ENCODE measurements around the gene SLC35E1.

Gene SLC35E1

DNA sequence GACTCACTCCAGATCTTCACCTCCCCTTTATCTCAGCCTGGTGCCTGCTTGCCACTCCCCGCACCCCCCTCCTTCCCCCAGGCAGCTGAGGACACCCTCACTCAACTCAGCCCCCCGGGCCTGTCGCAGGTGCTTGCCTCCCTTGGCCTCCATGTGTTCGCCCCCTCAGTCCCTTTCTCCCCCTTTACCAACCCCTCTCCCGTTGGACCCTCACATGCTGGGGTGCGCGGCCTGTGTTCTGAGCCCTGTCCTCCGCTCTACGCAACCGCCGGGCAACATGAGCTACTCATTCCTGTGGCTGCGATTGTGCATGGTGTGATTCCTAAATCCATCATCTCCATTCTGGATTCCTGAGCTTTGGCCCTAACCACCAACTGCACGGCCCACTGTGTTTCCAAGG is 35.1 kb downstream of the SLC35E1 start:
- H3K4me3 ChIP-seq (ENCODE audit: insufficient read depth, low read depth, low read length, poor library complexity, severe bottlenecking) = no peak overlapping the region
- DNase-seq = no peak
- H3K27me3 ChIP-seq (replicated peaks; ENCODE audit: control insufficient read depth, insufficient read depth, low read length, poor library complexity, severe bottlenecking) = no peaks in the 10 kb centered on the region
- H3K27ac ChIP-seq (ENCODE audit: insufficient read depth, low read length, poor library complexity, severe bottlenecking) = no peak overlapping the region
- peaks cover 17% of the 10 kb centered on the region for H3K4me1 ChIP-seq (ENCODE audit: control insufficient read depth, insufficient read depth, low read length, poor library complexity, severe bottlenecking)
- no peaks in the 10 kb centered on the region for H3K9me3 ChIP-seq (ENCODE audit: control insufficient read depth, low read length)
- H3K36me3 ChIP-seq (ENCODE audit: control insufficient read depth, insufficient read depth, low read length) = peaks cover 49% of the 10 kb centered on the region

- H3K27ac ChIP-seq (ENCODE audit: insufficient read depth, low read length, poor library complexity, severe bottlenecking) = no peak overlapping the region
- DNase-seq = no peak
- H3K27me3 ChIP-seq (replicated peaks; ENCODE audit: control insufficient read depth, insufficient read depth, low read length, poor library complexity, severe bottlenecking) = no peaks in the 10 kb centered on the region
- H3K4me1 ChIP-seq (ENCODE audit: control insufficient read depth, insufficient read depth, low read length, poor library complexity, severe bottlenecking) = peaks cover 12% of the 10 kb centered on the region
- peaks cover 59% of the 10 kb centered on the region for H3K36me3 ChIP-seq (ENCODE audit: control insufficient read depth, insufficient read depth, low read length)
- no peaks in the 10 kb centered on the region for H3K9me3 ChIP-seq (ENCODE audit: control insufficient read depth, low read length)
- no peak overlapping the region for H3K4me3 ChIP-seq (ENCODE audit: insufficient read depth, low read depth, low read length, poor library complexity, severe bottlenecking)
These were observed 36.1 kb downstream of the SLC35E1 start for GRCh38 chr19:16536130-16536529.

DNA sequence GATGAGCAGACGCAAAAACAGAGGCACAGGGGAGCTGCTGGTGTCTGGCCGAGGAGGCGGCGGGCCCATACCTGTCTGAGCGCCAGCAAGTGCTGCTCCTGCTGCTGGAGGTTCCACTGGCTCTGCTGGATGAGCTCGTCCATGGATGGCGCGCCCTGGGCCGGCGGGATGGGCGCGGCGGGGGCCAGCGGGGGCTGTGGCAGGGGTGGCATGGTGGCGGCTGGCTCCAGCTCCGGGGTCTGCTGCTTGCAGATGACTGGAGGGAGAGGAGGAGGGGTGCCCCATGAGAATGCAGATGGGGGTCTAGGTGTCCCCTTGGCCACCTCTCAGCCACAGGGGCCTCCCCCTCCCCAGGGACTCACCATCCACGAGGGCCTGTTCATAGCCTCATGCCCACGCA is 36.8 kb downstream of the SLC35E1 start:
- H3K27ac ChIP-seq (ENCODE audit: insufficient read depth, low read length, poor library complexity, severe bottlenecking) = no peak overlapping the region
- H3K4me3 ChIP-seq (ENCODE audit: insufficient read depth, low read depth, low read length, poor library complexity, severe bottlenecking) = no peak overlapping the region
- no peaks in the 10 kb centered on the region for H3K27me3 ChIP-seq (replicated peaks; ENCODE audit: control insufficient read depth, insufficient read depth, low read length, poor library complexity, severe bottlenecking)
- H3K36me3 ChIP-seq (ENCODE audit: control insufficient read depth, insufficient read depth, low read length) = peaks cover 66% of the 10 kb centered on the region
- H3K9me3 ChIP-seq (ENCODE audit: control insufficient read depth, low read length) = no peaks in the 10 kb centered on the region
- no peak for DNase-seq
- H3K4me1 ChIP-seq (ENCODE audit: control insufficient read depth, insufficient read depth, low read length, poor library complexity, severe bottlenecking) = peaks cover 6% of the 10 kb centered on the region

GRCh38 chr19:16532440-16533234 is 39.6 kb downstream of the SLC35E1 start:
- Histone ChIP-seq H3K9me3 (ENCODE audit: control insufficient read depth, low read length) (no peaks in the 10 kb centered on the region), H3K4me3 (ENCODE audit: insufficient read depth, low read depth, low read length, poor library complexity, severe bottlenecking) (no peak overlapping the region), H3K27me3 (replicated peaks; ENCODE audit: control insufficient read depth, insufficient read depth, low read length, poor library complexity, severe bottlenecking) (no peaks in the 10 kb centered on the region), H3K36me3 (ENCODE audit: control insufficient read depth, insufficient read depth, low read length) (peaks cover 90% of the 10 kb centered on the region), H3K27ac (ENCODE audit: insufficient read depth, low read length, poor library complexity, severe bottlenecking) (no peak overlapping the region), H3K4me1 (ENCODE audit: control insufficient read depth, insufficient read depth, low read length, poor library complexity, severe bottlenecking) (no peaks in the 10 kb centered on the region)
- DNase-seq = no peak

DNA sequence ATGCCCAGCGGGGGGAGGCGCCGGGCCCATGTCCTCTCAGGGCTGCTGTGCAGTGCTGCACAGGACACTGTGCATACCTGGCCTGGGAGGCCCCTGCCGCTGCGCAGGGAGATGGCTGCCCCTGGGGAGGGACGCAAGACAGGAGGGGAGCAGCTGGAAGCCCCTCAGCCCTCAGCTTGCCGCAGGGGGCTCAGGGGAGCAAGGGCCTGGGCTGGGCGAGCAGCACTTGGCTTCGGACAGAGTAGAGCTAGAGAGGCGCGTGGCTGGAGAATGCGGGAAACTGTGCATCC is 40.9 kb downstream of the SLC35E1 start:
- Histone ChIP-seq H3K27ac (ENCODE audit: insufficient read depth, low read length, poor library complexity, severe bottlenecking) (no peak overlapping the region), H3K4me1 (ENCODE audit: control insufficient read depth, insufficient read depth, low read length, poor library complexity, severe bottlenecking) (no peaks in the 10 kb centered on the region), H3K36me3 (ENCODE audit: control insufficient read depth, insufficient read depth, low read length) (peaks cover 90% of the 10 kb centered on the region), H3K9me3 (ENCODE audit: control insufficient read depth, low read length) (no peaks in the 10 kb centered on the region), H3K4me3 (ENCODE audit: insufficient read depth, low read depth, low read length, poor library complexity, severe bottlenecking) (no peak overlapping the region), H3K27me3 (replicated peaks; ENCODE audit: control insufficient read depth, insufficient read depth, low read length, poor library complexity, severe bottlenecking) (no peaks in the 10 kb centered on the region)
- DNase-seq = no peak

DNA sequence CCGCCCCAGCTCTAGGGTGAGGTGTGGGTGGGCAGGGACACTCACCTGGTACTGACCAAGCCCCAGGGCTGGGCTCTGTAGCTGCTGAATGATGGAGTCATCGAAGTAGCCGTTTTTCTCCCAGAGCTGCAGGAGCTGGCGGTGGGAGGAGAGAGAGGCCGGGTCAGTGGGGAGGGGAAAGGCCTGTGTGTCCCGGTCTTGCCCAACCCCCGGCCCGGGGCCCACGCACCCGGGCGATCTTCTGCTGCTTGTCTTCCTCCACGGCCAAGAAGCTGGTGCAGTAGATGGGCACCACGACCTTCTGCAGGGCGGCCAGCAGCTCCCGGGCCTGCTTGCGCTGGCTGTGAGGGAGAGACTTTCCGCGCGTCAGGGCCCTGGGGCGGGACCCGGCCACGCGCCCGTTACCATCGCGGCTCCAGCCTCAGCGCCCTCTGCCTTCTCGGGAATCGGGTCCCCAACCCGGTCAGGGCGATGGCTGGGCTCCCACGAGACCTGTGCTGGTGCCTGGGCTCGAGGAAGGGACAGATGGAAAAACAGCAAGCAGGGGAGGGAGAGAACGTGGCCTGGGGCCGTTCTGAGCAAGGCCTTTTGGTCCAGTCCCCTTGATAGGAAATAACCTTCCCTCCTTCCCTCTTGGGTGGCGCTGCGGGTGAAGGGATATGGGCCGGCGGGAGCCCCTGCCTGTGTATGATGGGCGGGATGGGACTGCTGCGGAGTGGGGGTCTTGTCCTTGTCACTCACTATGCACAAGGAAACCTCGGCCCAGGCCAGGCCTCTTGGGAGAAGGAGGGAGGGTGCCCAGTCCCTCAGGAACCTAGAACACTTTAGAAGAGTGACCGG is 41.5 kb downstream of the SLC35E1 start:
- H3K27ac ChIP-seq (ENCODE audit: insufficient read depth, low read length, poor library complexity, severe bottlenecking) = no peak overlapping the region
- no peak overlapping the region for H3K4me3 ChIP-seq (ENCODE audit: insufficient read depth, low read depth, low read length, poor library complexity, severe bottlenecking)
- DNase-seq = no peak
- no peaks in the 10 kb centered on the region for H3K4me1 ChIP-seq (ENCODE audit: control insufficient read depth, insufficient read depth, low read length, poor library complexity, severe bottlenecking)
- H3K36me3 ChIP-seq (ENCODE audit: control insufficient read depth, insufficient read depth, low read length) = peaks cover 90% of the 10 kb centered on the region
- H3K9me3 ChIP-seq (ENCODE audit: control insufficient read depth, low read length) = no peaks in the 10 kb centered on the region
- H3K27me3 ChIP-seq (replicated peaks; ENCODE audit: control insufficient read depth, insufficient read depth, low read length, poor library complexity, severe bottlenecking) = no peaks in the 10 kb centered on the region

DNA sequence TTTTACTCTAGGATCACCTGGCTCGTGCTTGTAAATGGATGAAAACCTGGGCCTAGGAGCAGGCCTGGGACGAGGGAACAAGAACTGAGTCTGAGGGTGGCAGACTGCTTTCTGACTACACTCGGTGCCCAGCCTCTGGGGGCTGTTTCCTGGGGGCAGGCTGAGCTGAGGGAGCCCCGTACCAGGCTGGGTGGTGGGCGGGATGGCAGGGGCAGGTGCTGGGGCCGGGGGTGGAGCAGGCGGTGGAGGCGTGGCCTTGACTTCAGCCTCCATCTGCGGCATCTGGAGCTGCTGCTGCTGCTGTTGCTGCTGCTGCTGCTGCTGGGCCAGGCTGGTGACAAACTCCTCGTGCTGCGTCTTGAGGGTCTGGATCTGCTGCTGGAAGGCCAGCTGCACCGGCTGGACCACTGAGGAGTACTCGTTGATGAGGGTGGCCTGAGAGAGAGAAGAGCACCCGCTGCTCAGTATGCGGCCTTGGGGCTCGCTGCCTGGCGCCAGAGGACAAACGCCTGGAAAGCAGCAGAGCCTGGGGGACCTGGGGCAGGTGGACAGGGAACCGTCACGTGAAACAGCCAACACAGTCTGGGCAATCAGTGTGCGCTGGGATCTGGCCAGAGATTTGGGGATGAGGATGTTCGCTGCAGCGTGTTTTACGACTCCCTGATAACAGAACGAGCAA is 42.6 kb downstream of the SLC35E1 start:
- H3K36me3 ChIP-seq (ENCODE audit: control insufficient read depth, insufficient read depth, low read length) = peaks cover 90% of the 10 kb centered on the region
- DNase-seq = no peak

GRCh38 chr19:16527971-16528521 is 44.2 kb downstream of the SLC35E1 start:
- Histone ChIP-seq H3K4me1 (ENCODE audit: control insufficient read depth, insufficient read depth, low read length, poor library complexity, severe bottlenecking) (no peaks in the 10 kb centered on the region), H3K9me3 (ENCODE audit: control insufficient read depth, low read length) (no peaks in the 10 kb centered on the region), H3K27ac (ENCODE audit: insufficient read depth, low read length, poor library complexity, severe bottlenecking) (no peak overlapping the region), H3K27me3 (replicated peaks; ENCODE audit: control insufficient read depth, insufficient read depth, low read length, poor library complexity, severe bottlenecking) (no peaks in the 10 kb centered on the region), H3K36me3 (ENCODE audit: control insufficient read depth, insufficient read depth, low read length) (peaks cover 97% of the 10 kb centered on the region), H3K4me3 (ENCODE audit: insufficient read depth, low read depth, low read length, poor library complexity, severe bottlenecking) (no peak overlapping the region)
- DNase-seq = peak in 1 of 3 donors; percentile 11

More for the DNA sequence above, 42.6 kb downstream of the SLC35E1 start:
- Histone ChIP-seq H3K4me1 (ENCODE audit: control insufficient read depth, insufficient read depth, low read length, poor library complexity, severe bottlenecking) (no peaks in the 10 kb centered on the region), H3K27me3 (replicated peaks; ENCODE audit: control insufficient read depth, insufficient read depth, low read length, poor library complexity, severe bottlenecking) (no peaks in the 10 kb centered on the region), H3K9me3 (ENCODE audit: control insufficient read depth, low read length) (no peaks in the 10 kb centered on the region), H3K27ac (ENCODE audit: insufficient read depth, low read length, poor library complexity, severe bottlenecking) (no peak overlapping the region), H3K4me3 (ENCODE audit: insufficient read depth, low read depth, low read length, poor library complexity, severe bottlenecking) (no peak overlapping the region)

- Histone ChIP-seq H3K4me1 (ENCODE audit: control insufficient read depth, insufficient read depth, low read length, poor library complexity, severe bottlenecking) (no peaks in the 10 kb centered on the region), H3K4me3 (ENCODE audit: insufficient read depth, low read depth, low read length, poor library complexity, severe bottlenecking) (no peak overlapping the region), H3K36me3 (ENCODE audit: control insufficient read depth, insufficient read depth, low read length) (peaks cover 97% of the 10 kb centered on the region), H3K27me3 (replicated peaks; ENCODE audit: control insufficient read depth, insufficient read depth, low read length, poor library complexity, severe bottlenecking) (no peaks in the 10 kb centered on the region), H3K9me3 (ENCODE audit: control insufficient read depth, low read length) (no peaks in the 10 kb centered on the region), H3K27ac (ENCODE audit: insufficient read depth, low read length, poor library complexity, severe bottlenecking) (no peak overlapping the region)
- DNase-seq = no peak
These were observed 44.8 kb downstream of the SLC35E1 start for GRCh38 chr19:16527334-16527935.

Data from effector memory CD4-positive, alpha-beta T cell (primary cell).